Stimulated activated CD8-positive, alpha-beta memory T cell treated with anti-CD3 and anti-CD28 coated beads, Interleukin-7, amount 100 ng/mL, for 24 hours (primary cell): ENCODE measurements around the gene DUOXA2.
A peak's percentile ranks its signal among the peaks of the same experiment; 100 is the strongest.

ENCODE experiments used
- DNase-seq: peaks from one replicate; pipeline ENCODE4 v3.0.0-alpha.2; 2020; ENCODE audit warnings: low read depth

Gene DUOXA2

DNA sequence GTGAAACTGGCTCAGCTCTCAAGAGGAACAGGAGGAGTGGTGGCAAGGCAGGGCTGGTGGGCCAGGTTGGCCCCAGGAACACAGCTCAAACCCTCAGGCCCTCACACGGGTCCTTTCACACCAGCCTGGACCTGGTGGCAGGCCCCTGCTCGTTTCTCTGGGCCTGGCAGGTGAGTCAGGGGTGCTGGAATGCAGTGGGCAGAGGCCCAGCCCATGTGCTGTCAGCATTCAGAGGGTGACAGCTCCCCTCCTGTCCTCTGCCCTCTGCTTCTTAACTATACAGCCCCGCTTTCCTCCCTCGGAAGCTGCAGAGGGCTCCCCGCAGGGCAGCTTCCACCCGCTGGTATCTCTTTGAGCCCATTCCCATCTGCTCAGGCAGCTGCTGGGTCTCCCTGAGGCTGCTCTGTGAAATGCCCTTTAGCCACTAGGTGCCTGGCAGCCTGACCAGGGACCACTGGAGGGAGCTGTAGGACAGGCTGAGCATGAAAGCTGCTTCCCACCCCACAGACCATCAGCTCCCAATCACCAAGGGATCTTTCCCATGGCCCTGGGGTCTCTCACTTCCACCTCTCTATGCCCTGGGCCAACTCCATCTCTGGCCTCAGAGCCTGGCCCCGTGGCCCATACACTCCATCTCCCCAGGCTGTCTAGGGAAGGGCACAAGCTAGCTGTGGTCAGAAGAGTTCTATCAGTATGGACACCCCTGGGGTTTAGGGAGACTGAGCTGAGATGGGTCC, 48.8 kb downstream of the DUOXA2 start:
- DNase-seq, result no peak

DNA sequence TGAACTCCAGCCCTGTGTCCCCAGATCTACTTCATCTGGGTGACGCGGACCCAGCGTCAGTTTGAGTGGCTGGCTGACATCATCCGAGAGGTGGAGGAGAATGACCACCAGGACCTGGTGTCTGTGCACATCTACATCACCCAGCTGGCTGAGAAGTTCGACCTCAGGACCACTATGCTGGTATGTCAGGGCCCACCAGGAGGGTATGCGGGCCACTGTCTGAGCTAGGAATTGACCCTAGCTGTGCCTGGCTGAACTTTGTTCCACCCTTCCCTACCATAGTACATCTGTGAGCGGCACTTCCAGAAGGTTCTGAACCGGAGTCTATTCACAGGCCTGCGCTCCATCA, 49.4 kb downstream of the DUOXA2 start:
- no peak for DNase-seq

DNA sequence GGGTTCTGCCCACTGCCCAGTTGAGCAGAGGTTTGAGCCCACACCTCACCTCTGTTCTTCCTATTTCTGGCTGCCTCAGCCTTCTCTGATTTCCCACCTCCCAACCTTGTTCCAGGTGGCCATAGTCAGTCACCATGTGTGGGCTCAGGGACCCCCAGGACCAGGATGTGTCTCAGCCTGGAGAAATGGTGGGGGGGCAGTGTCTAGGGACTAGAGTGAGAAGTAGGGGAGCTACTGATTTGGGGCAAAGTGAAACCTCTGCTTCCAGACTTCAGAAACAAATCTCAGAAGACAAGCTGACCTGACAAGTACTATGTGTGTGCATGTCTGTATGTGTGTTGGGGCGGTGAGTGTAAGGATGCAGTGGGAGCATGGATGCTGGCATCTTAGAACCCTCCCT, 50.8 kb downstream of the DUOXA2 start:
- DNase-seq, result no peak

DNA sequence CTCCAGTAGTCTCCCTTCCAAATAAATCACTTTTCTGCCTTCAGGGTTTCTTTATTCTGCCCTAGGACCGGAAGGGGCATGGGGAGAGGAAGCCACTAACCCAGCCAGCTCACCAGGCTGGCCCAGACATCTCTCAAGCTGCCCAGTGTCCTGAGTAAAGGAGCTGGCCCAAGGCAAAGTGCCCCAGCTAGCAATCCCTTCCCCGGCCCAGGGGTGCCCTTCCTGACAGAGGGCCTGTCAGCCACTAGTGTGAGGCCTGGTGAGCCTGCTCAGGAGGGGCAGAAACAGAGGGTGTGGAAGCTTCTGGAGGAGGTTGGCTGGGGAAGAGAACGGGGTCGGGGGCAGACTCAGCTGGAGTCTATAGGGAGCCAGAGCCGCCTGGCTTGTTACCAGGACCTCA, 51.4 kb downstream of the DUOXA2 start:
- DNase-seq, result no peak

DNA sequence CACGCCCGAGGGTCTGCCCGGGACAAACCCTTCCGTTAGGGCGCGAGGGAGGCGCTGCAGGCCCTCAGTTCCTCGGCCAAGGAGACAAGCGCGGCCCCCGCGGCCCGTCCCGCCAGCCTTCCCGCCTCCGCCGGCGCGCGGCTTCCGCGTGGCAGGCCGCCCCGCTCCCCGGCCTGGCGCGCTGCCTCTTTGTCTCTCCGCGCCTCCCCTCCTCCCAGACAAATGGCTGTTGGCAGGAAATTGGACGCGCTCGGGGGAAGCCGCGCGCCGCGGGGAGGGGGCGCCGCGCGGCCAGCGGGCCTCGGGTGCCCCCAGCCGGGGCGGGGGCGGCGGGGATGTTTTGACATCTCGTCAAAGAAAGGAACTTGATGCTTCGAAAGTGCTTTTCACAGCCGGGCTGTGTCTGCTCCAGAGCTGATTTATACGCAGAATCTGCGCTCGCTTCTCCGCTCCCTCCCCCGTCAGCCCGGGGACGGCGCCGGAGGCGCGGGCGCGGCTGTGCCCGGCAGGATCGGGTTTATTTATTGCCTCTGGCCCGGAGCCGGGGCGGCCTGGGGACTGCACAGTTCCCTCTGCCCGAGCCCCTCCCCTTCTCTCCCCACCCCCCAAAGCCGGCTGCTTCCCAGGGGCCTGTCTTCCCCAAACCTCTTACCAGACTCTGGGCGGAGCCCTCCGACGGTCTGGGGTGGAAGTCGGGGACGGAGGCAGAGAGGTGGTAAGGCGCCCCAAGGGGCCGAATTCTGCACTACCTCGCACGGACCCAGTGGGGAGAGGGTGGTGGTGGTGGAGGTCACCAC, 52.9 kb downstream of the DUOXA2 start:
- DNase-seq, result peak; percentile 68

DNA sequence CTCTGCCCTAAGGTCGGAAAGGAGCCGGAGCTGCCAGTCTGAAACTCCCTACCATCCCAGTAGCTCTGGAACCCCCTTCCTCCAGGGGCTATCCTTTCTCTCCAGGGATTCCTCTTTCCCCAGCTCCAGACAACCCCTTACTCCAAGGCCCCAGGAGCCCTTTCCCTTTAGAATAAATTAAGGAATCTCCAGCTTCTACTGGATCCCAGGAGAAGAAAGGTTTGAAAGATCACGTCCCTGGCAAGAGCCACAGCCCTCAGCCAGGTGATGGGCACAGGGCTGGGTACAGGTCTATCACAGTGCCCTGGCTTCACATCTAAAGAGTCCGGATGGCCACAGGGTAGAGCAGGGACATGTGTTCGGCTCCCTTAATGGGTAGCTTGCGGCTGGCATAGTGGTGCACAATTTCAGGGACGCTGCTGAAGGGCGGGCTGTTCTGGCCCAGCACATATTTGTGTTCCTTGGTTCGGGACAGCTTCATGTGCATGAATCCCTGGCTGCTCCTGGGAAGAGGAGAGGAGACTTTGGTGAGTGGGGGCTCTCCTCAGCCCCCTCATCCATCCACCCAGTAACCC, 53.6 kb downstream of the DUOXA2 start:
- DNase-seq, result no peak
